Parathyroid adenoma (tissue), 2 donors: ENCODE data around the gene KIAA0408.
"Not testable (repeated sequence)": the region's sequence is repeated elsewhere in the genome, so short reads cannot be mapped to it uniquely, and the experiment has no call there.

Source experiments
- H2AFZ ChIP-seq: fragments of 300-600 bp; sonication (generic); one replicate; pipeline ENCODE4 v1.7.0; 2017; ENCODE audit warnings: antibody characterized with exemption, mild to moderate bottlenecking
- H3K27ac ChIP-seq: fragments of 300-600 bp; sonication (generic); one replicate; pipeline ENCODE4 v1.7.0; 2017
- H3K27me3 ChIP-seq: fragments of 300-600 bp; sonication (generic); one replicate; pipeline ENCODE4 v1.7.0; 2017; ENCODE audit warnings: low read length; ENCODE audit not compliant: control insufficient read depth, insufficient read depth
- H3K36me3 ChIP-seq: fragments of 300-600 bp; sonication (generic); one replicate; pipeline ENCODE4 v1.7.0; 2017; ENCODE audit warnings: low read length; ENCODE audit not compliant: control insufficient read depth, insufficient read depth
- H3K4me1 ChIP-seq: fragments of 300-600 bp; sonication (generic); one replicate; pipeline ENCODE4 v1.7.0; 2017; ENCODE audit warnings: control low read depth
- H3K4me2 ChIP-seq: fragments of 300-600 bp; sonication (generic); one replicate; pipeline ENCODE4 v1.7.0; 2017; ENCODE audit warnings: low read length
- H3K4me3 ChIP-seq: fragments of 300-600 bp; sonication (generic); one replicate; pipeline ENCODE4 v1.7.0; 2017; ENCODE audit warnings: low read depth, low read length
- H3K79me2 ChIP-seq: fragments of 300-600 bp; sonication (generic); one replicate; pipeline ENCODE4 v1.7.0; 2017; ENCODE audit warnings: control low read depth
- H3K9ac ChIP-seq: fragments of 300-600 bp; sonication (generic); one replicate; pipeline ENCODE4 v1.7.0; 2017; ENCODE audit warnings: mild to moderate bottlenecking
- H3K9me3 ChIP-seq: fragments of 300-600 bp; sonication (generic); one replicate; pipeline ENCODE4 v1.7.0; 2017; ENCODE audit warnings: low read length; ENCODE audit not compliant: control insufficient read depth
- CTCF ChIP-seq: fragments of 300-600 bp; sonication (generic); IDR thresholded peaks from one replicate; pipeline ENCODE4 v1.7.0; 2017; ENCODE audit warnings: antibody characterized with exemption, mild to moderate bottlenecking
- donor health status: primary hyperparathyroidism.

Gene KIAA0408

DNA sequence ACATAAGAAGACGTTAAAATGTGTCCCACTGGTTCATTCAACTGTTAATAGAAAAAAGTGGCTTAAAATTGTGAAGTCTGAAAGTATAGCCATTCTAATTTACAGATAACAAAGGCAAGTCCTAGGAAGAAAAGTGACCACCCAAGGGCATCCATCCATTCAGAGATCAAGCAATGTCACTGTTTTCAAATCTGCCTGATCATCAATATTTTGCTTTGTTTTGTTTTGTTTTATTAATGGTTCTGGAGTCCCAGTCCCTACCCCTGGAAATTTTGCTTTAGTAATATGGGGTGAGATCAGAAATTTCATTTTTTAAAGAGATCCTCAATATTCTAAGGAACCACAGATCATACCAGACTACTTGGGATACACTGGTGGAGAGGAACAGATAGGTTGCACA, 17.3 kb downstream of the KIAA0408 start:
- H3K79me2 ChIP-seq, result no peaks in the 10 kb centered on the region
- no peak overlapping the region for H3K9ac ChIP-seq
- H3K36me3 ChIP-seq, result no peaks in the 10 kb centered on the region
- no peak overlapping the region for H3K4me2 ChIP-seq
- no peaks in the 10 kb centered on the region for H3K27me3 ChIP-seq
- no peaks in the 10 kb centered on the region for H3K4me1 ChIP-seq
- no peak overlapping the region for H3K27ac ChIP-seq
- H3K9me3 ChIP-seq, result no peaks in the 10 kb centered on the region
- no peak overlapping the region for H2AFZ ChIP-seq
- no peak overlapping the region for H3K4me3 ChIP-seq
- no peak for TF ChIP-seq CTCF

GRCh38 chr6:127439718-127440117, 19.5 kb downstream of the KIAA0408 start:
- Histone ChIP-seq H3K79me2 (no peaks in the 10 kb centered on the region), H3K27me3 (no peaks in the 10 kb centered on the region), H3K9ac (no peak overlapping the region), H3K36me3 (no peaks in the 10 kb centered on the region), H3K4me3 (no peak overlapping the region), H3K4me1 (no peaks in the 10 kb centered on the region), H3K27ac (no peak overlapping the region), H3K9me3 (no peaks in the 10 kb centered on the region), H2AFZ (no peak overlapping the region), H3K4me2 (no peak overlapping the region)
- TF ChIP-seq CTCF, result no peak

GRCh38 chr6:127436578-127437110, 22.5 kb downstream of the KIAA0408 start:
- H3K4me3 ChIP-seq, result no peak overlapping the region
- no peak overlapping the region for H2AFZ ChIP-seq
- no peaks in the 10 kb centered on the region for H3K4me1 ChIP-seq
- H3K9me3 ChIP-seq, result no peaks in the 10 kb centered on the region
- H3K9ac ChIP-seq, result no peak overlapping the region
- no peak for TF ChIP-seq CTCF
- no peaks in the 10 kb centered on the region for H3K36me3 ChIP-seq
- H3K27me3 ChIP-seq, result no peaks in the 10 kb centered on the region
- no peaks in the 10 kb centered on the region for H3K79me2 ChIP-seq
- H3K4me2 ChIP-seq, result no peak overlapping the region
- H3K27ac ChIP-seq, result no peak overlapping the region

DNA sequence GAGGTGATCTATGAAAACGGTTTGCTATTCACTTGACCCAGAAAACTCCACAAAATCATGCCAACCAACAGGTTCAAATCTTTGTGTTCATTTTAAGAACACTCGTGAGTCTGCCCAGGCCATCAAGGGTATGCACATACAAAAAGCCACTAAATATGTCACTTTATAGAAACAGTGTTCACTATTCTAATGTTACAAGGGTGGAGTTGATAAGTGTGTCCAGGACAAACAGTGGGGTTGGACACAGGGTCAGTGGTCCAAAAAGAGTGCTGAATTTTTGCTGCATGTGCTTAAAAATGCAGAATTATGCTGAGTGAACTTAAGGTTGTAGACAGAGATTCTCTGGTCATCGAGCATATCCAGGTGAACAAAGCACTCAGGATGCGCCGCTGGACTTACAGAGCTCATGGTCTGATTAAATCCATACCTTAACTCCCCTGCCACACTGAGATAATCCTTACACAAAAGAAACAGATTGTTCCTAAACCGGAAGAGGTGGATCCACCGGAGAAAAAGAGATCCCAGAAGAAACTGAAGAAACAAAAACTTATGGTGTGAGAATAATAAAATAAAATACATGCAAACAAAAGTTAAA, 23.5 kb downstream of the KIAA0408 start:
- Histone ChIP-seq H3K4me2 (no peak overlapping the region), H3K9me3 (no peaks in the 10 kb centered on the region), H3K27me3 (no peaks in the 10 kb centered on the region), H3K79me2 (no peaks in the 10 kb centered on the region), H3K4me3 (no peak overlapping the region), H2AFZ (no peak overlapping the region), H3K4me1 (no peaks in the 10 kb centered on the region), H3K9ac (no peak overlapping the region), H3K27ac (no peak overlapping the region), H3K36me3 (no peaks in the 10 kb centered on the region)
- no peak for TF ChIP-seq CTCF

DNA sequence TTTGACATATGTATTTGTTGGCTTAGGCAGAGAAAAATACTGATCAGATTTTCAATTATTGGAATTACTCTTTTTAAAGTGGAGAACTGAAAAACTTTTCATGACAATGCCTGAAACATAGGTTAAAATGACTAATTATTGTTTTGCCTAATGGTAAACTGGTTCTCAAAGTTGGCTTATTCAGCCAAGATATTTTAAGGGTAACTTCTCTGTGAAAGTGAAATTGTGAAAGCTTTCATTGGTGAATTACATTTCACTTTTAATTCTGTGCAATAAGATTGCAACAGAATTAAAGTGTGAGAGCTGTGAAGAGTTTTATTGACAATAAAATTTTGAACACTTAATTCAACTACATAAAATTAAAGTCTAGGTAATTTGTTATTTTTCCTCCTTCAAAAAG, 24.5 kb downstream of the KIAA0408 start:
- no peaks in the 10 kb centered on the region for H3K4me1 ChIP-seq
- H3K9ac ChIP-seq, result no peak overlapping the region
- H3K27me3 ChIP-seq, result no peaks in the 10 kb centered on the region
- no peaks in the 10 kb centered on the region for H3K9me3 ChIP-seq
- no peak overlapping the region for H3K4me2 ChIP-seq
- TF ChIP-seq CTCF, result no peak
- no peaks in the 10 kb centered on the region for H3K36me3 ChIP-seq
- no peak overlapping the region for H3K27ac ChIP-seq
- no peak overlapping the region for H2AFZ ChIP-seq
- no peaks in the 10 kb centered on the region for H3K79me2 ChIP-seq
- H3K4me3 ChIP-seq, result no peak overlapping the region

GRCh38 chr6:127428562-127428961, 30.6 kb downstream of the KIAA0408 start:
- H3K4me2 ChIP-seq, H2AFZ ChIP-seq, H3K27me3 ChIP-seq, H3K4me1 ChIP-seq, H3K9ac ChIP-seq, H3K36me3 ChIP-seq, H3K79me2 ChIP-seq, H3K4me3 ChIP-seq, H3K9me3 ChIP-seq, H3K27ac ChIP-seq: not testable (repeated sequence)
